Stimulated activated CD4-positive, alpha-beta T cell treated with anti-CD3 and anti-CD28 coated beads, Interleukin-12 subunit alpha, Interleukin-12 subunit beta, amount 100 ng/mL, for 48 hours (primary cell): ENCODE results near the gene DCAF12L2.
A peak's percentile ranks its signal among the peaks of the same experiment; 100 is the strongest.
"Not testable (repeated sequence)": the region's sequence is repeated elsewhere in the genome, so short reads cannot be mapped to it uniquely, and the experiment has no call there.

Experiments
- DNase-seq, 3 donors: peaks; one replicate each; pipeline ENCODE4 v3.0.0-alpha.2; 2020; ENCODE audit warnings: low read depth in 2 of 3, low spot score in 1 of 3

The DCAF12L2 gene

DNA sequence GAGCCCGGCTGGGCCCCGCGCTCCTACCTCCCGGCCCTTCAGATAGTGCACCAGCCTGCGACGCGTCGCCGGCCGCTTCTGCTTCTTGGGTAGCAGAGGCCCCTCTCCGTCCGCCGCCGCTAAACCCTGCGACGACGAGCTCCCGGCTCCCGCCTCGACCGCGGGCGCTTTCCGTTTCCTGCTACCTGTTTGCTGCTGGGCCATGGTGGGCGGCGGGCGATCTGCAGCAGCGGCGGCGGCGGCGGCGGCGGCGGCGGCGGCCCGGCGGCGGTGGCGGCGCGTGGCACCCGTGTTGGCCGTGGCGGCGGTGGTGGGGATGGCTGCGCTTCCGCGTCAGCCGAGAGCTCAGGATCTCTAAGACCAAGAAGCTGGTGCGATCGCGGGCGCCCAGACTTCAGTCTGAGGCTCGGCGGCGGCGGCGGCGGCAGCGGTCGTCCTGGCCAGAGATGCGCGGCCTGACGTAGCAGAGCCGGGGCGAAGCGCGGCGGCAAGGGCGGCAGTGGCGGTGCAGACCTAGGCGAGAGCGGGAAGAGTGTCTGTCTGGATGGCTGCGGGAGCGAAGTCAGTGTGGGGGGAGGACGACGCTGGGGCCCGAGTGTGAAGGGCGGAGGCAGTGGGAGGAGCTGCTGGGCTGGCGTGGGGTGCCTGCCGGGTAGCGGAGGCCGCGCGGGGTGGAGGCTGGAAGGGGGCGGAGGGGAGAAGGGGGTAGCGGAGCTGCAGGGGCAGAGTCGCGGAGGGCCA lies at the start of gene DCAF12L2:
TSS of gene DCAF12L2 (minus strand) at position 569 of the 741 bp plus-strand sequence. CDS start at position 204, 365 bp downstream.
- no peak for DNase-seq

DNA sequence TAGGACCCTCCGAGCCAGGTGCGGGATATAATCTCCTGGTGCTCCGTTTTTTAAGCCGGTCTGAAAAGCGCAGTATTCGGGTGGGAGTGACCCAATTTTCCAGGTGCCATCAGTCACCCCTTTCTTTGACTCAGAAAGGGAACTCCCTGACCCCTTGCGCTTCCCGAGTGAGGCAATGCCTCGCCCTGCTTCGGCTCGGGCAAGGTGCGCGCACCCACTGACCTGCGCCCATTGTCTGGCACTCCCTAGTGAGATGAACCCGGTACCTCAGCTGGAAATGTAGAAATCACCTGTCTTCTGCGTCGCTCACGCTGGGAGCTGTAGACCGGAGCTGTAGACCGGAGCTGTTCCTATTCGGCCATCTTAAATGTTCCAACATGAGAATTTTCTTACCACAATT lies 24.8 kb upstream of the DCAF12L2 start:
- DNase-seq = not testable (repeated sequence)

GRCh38 chrX:126177133-126177840 lies 11.2 kb upstream of the DCAF12L2 start:
- no peak for DNase-seq

DNA sequence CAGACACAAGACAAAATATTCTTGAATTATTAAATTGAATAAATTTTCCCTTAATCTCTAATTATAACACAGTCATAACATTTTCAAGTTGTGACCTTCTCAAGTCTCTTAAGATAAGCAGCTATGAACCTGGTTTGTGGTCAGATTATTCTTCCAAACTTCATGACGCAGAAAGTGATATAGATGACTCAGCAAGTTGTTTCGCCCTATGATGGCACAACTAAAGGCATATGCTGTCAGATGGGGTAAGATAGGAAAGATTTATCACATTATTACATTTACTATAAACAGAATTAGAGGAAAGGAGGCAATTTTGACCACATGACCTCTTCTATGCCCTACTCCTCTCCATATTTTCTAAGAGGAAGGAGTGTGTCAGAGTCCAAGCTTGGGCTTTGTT lies 4.6 kb upstream of the DCAF12L2 start:
- no peak for DNase-seq

- no peak for DNase-seq
Measured at GRCh38 chrX:126167560-126167959, 1.5 kb upstream of the DCAF12L2 start.

GRCh38 chrX:126165401-126165720 lies 728 bp downstream of the DCAF12L2 start:
- DNase-seq = no peak

GRCh38 chrX:126164689-126165400 lies 1.2 kb downstream of the DCAF12L2 start:
- no peak for DNase-seq

GRCh38 chrX:126164226-126164625 lies 1.9 kb downstream of the DCAF12L2 start:
- DNase-seq = no peak

GRCh38 chrX:126141014-126141413 lies 25.1 kb downstream of the DCAF12L2 start:
- DNase-seq = no peak

DNA sequence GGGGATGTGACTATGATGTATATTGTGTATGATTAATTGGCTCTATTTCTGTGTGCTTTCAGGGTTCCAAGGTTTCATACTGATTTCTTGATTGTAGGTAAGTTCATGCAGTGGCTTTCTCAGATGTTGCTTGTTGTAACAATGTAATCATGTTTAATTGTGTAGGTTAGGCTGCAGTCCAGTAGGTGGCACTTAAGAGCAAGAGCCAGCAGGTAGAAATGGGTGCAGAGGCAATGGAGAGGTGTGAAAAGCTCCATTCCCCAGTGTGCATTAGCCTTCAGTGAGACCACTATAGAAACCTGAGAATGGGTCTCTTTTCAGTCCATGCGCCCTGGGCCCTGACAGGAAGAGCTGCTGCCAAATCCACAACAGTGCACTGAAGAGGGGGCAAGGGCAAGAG lies 28.2 kb downstream of the DCAF12L2 start:
- peak in 1 of 3 donors; percentile 0 for DNase-seq

GRCh38 chrX:126124721-126125120 lies 41.4 kb downstream of the DCAF12L2 start:
- DNase-seq = no peak
